HUES48 (cell line): ENCODE measurements around the gene STIM1.

Experiments
- H3K27ac ChIP-seq: one replicate; pipeline ENCODE4 v1.7.0; 2013; ENCODE audit warnings: low read depth, low read length, inconsistent platforms
- H3K27me3 ChIP-seq: 2 replicates; pipeline ENCODE4 v1.6.1; 2013; ENCODE audit warnings: mild to moderate bottlenecking, low read length; ENCODE audit not compliant: control insufficient read depth, insufficient read depth
- H3K36me3 ChIP-seq: 2 replicates; pipeline ENCODE4 v1.6.1; 2013; ENCODE audit warnings: low read length; ENCODE audit not compliant: control insufficient read depth, insufficient read depth
- H3K4me1 ChIP-seq: 2 replicates; pipeline ENCODE4 v1.6.1; 2013; ENCODE audit warnings: mild to moderate bottlenecking, low read length; ENCODE audit not compliant: control insufficient read depth, insufficient read depth
- H3K4me3 ChIP-seq: 2 replicates; pipeline ENCODE4 v1.5.1; 2013; ENCODE audit warnings: mild to moderate bottlenecking, low read depth, low read length
- H3K9ac ChIP-seq: 2 replicates; pipeline ENCODE4 v1.6.1; 2013; ENCODE audit warnings: mild to moderate bottlenecking, low read depth, low read length, moderate library complexity
- H3K9me3 ChIP-seq: 2 replicates; pipeline ENCODE4 v1.6.1; 2013; ENCODE audit warnings: low read length; ENCODE audit not compliant: control insufficient read depth, insufficient read depth

STIM1 gene

GRCh38 chr11:3820971-3821370 lies 34.5 kb upstream of the STIM1 start:
- H3K4me3 ChIP-seq: no peak overlapping the region
- no peak overlapping the region for H3K27ac ChIP-seq
- H3K9ac ChIP-seq: no peak overlapping the region
- H3K36me3 ChIP-seq: peaks cover 17% of the 10 kb centered on the region
- no peaks in the 10 kb centered on the region for H3K27me3 ChIP-seq
- H3K9me3 ChIP-seq: no peaks in the 10 kb centered on the region
- H3K4me1 ChIP-seq: peaks cover 13% of the 10 kb centered on the region

- no peak overlapping the region for H3K27ac ChIP-seq
- H3K9ac ChIP-seq: no peak overlapping the region
- no peaks in the 10 kb centered on the region for H3K27me3 ChIP-seq
- H3K4me1 ChIP-seq: peaks cover 24% of the 10 kb centered on the region
- no peak overlapping the region for H3K4me3 ChIP-seq
- peaks cover 24% of the 10 kb centered on the region for H3K36me3 ChIP-seq
- H3K9me3 ChIP-seq: no peaks in the 10 kb centered on the region
Measured at GRCh38 chr11:3822312-3822711, 33.2 kb upstream of the STIM1 start.

DNA sequence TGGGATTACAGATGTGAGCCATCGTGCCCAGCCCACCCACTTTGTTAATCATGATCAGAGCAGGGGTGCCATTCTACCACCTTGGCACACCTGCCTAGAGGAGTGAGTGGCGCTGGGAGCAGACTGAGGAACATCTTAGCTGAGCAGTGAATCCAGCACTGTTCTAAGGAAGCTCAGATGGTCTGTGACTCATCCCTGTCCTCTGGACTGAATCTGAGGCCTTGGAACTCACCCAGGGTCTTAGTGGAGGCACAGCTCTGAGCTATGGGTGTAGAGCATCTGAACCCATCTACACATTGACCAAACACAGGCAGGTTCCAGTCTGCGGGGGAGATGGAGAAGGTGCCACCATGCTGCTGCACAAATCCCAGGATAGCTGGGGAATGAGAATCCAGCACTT lies 32.2 kb upstream of the STIM1 start:
- Histone ChIP-seq H3K4me3 (no peak overlapping the region), H3K27ac (no peak overlapping the region), H3K36me3 (peaks cover 28% of the 10 kb centered on the region)

DNA sequence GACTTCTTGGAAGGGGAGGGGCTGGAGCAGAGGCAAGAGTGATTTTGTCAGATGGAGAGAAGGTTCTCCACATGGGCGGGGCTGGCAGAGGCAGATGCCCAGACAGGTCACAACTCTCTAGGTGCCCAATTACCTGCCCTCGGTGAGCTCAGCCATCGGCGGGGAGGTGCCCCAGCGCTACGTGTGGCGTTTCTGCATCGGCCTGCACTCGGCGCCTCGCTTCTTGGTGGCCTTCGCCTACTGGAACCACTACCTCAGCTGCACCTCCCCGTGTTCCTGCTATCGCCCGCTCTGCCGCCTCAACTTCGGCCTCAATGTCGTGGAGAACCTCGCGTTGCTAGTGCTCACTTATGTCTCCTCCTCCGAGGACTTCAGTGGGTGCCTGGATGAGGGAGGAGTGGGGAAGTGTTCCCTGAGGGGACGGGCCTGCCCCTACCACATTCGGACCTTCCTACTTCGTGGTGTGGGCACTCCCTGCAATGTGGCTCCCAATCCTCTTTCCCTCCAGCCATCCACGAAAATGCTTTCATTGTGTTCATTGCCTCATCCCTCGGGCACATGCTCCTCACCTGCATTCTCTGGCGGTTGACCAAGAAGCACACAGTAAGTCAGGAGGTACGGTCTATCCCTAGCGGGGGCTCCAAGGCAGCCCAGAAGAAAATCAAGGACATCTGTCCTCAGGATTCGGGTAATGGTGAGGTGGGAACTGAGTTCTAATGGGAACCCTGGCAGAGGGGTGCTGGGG lies 31.5 kb upstream of the STIM1 start:
- no peak overlapping the region for H3K9ac ChIP-seq
- H3K4me1 ChIP-seq: peaks cover 33% of the 10 kb centered on the region
- peaks cover 29% of the 10 kb centered on the region for H3K36me3 ChIP-seq
- H3K27me3 ChIP-seq: no peaks in the 10 kb centered on the region
- H3K27ac ChIP-seq: no peak overlapping the region
- H3K9me3 ChIP-seq: no peaks in the 10 kb centered on the region
- H3K4me3 ChIP-seq: no peak overlapping the region

More for the DNA sequence above, 32.2 kb upstream of the STIM1 start:
- Histone ChIP-seq H3K4me1 (peaks cover 33% of the 10 kb centered on the region), H3K9me3 (no peaks in the 10 kb centered on the region), H3K27me3 (no peaks in the 10 kb centered on the region), H3K9ac (no peak overlapping the region)

DNA sequence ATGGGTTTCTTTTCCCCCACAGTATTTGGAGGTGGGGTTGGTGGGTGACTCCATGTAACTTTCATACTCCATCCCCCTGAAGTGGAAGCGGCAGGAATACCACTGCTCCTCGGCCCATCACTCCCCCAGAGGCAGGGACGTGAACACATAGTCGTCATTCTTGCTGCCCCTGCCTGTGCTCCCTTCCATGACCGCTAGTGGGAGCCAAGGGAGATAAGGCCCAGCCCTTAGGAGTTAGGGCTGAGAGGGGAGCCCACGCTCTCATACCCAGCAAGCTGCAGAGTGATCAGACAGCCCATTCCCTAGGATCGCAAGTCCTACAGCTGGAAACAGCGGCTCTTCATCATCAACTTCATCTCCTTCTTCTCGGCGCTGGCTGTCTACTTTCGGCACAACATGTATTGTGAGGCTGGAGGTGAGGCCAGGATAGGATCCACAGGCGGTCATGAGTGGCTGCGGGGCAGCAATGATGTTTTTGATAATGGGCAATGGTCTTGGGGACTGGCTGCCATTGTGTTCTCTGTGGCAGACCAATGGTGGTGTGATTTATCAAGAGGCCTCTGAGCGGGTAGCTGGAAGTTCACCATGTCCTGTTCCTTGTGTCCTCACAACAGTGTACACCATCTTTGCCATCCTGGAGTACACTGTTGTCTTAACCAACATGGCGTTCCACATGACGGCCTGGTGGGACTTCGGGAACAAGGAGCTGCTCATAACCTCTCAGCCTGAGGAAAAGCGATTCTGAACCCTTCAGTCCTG lies 30.6 kb upstream of the STIM1 start:
- Histone ChIP-seq H3K27ac (no peak overlapping the region), H3K9ac (no peak overlapping the region), H3K9me3 (no peaks in the 10 kb centered on the region), H3K4me3 (no peak overlapping the region), H3K27me3 (no peaks in the 10 kb centered on the region), H3K4me1 (peaks cover 33% of the 10 kb centered on the region), H3K36me3 (peaks cover 29% of the 10 kb centered on the region)

DNA sequence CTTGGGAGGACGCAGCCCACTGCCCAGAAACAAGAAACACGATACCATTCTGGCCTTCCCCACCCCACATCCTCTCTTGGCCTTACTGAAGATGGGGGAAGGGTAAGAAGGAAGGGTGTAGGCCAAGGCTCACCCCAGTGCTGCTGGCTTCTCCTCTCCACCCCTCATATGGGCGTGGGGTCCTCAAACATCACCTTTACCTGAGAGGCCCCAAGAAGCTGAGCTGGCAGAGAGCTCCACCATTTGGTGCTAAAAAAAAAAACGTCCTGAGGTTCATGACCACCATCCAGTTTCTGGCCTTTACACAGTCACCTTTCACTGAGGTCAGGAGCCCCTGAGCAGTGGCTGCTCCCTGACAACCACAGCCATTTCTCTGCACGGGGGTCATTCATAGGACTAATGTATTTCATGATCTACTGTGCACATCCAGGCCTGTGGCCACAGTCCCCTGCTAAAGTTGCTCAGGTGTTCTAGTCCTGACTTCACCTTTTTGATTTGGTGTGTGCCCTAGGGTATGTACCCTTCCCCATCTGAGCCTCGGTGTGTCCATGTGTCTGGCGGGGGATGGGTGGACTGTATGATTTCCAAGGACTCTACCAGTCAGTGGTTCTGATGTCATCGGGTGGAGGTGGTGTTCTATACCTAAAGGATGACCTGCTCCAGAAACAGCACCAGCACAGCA lies 29.9 kb upstream of the STIM1 start:
- Histone ChIP-seq H3K27me3 (no peaks in the 10 kb centered on the region), H3K27ac (no peak overlapping the region), H3K4me1 (peaks cover 33% of the 10 kb centered on the region), H3K4me3 (no peak overlapping the region), H3K9ac (no peak overlapping the region), H3K36me3 (peaks cover 32% of the 10 kb centered on the region), H3K9me3 (no peaks in the 10 kb centered on the region)

DNA sequence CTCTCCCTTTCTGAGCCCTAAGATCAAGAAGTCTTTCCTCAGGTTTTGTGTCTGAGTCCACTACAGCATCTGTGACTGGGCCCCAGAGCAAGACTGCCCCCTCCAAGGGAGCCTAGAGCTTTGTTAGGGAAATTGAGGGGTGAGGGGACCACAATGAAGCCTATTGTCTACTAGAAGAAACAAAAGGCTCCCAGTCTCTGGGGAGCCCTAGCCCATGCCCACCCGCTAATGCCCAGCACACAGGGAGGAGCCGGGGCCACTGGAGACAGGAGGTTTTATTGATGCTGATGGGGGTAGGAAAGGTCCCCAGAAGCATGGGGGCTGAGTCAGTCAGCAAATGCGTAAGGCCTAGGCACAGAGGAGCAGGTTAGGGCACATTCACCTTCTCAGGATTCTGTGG lies 28.7 kb upstream of the STIM1 start:
- Histone ChIP-seq H3K4me3 (0 out of 2 replicates have a peak overlapping the region, but pooled peaks have one; percentile 3), H3K27me3 (no peaks in the 10 kb centered on the region), H3K36me3 (peaks cover 32% of the 10 kb centered on the region), H3K27ac (peak overlapping the region; percentile 74), H3K9me3 (no peaks in the 10 kb centered on the region), H3K4me1 (peaks cover 33% of the 10 kb centered on the region), H3K9ac (no peak overlapping the region)

GRCh38 chr11:3827434-3828186 lies 27.9 kb upstream of the STIM1 start:
- Histone ChIP-seq H3K9me3 (no peaks in the 10 kb centered on the region), H3K36me3 (peaks cover 32% of the 10 kb centered on the region), H3K4me3 (no peak overlapping the region), H3K27ac (peak overlapping the region; percentile 74), H3K9ac (no peak overlapping the region), H3K4me1 (peaks cover 33% of the 10 kb centered on the region), H3K27me3 (no peaks in the 10 kb centered on the region)

GRCh38 chr11:3830088-3830487 lies 25.4 kb upstream of the STIM1 start:
- H3K9ac ChIP-seq: no peak overlapping the region
- no peak overlapping the region for H3K27ac ChIP-seq

GRCh38 chr11:3830730-3831129 lies 24.7 kb upstream of the STIM1 start:
- H3K9ac ChIP-seq: no peak overlapping the region
- no peak overlapping the region for H3K27ac ChIP-seq
- peaks cover 31% of the 10 kb centered on the region for H3K36me3 ChIP-seq
- no peaks in the 10 kb centered on the region for H3K27me3 ChIP-seq
- no peak overlapping the region for H3K4me3 ChIP-seq
- peaks cover 38% of the 10 kb centered on the region for H3K4me1 ChIP-seq
- no peaks in the 10 kb centered on the region for H3K9me3 ChIP-seq

More at GRCh38 chr11:3830088-3830487, 25.4 kb upstream of the STIM1 start:
- H3K4me3 ChIP-seq: no peak overlapping the region
- no peaks in the 10 kb centered on the region for H3K9me3 ChIP-seq
- peaks cover 40% of the 10 kb centered on the region for H3K4me1 ChIP-seq
- H3K36me3 ChIP-seq: peaks cover 35% of the 10 kb centered on the region
- no peaks in the 10 kb centered on the region for H3K27me3 ChIP-seq
